HG03460 (cell line): Measurements from ENCODE around the gene CSRNP2.
A peak's percentile ranks its signal among the peaks of the same experiment; 100 is the strongest.
"Not testable (repeated sequence)": the region's sequence is repeated elsewhere in the genome, so short reads cannot be mapped to it uniquely, and the experiment has no call there.

Source experiments
- ATAC-seq: cut with Tn5 transposase; IDR thresholded peaks from one replicate; pipeline ENCODE4 v1.9.1; 2021; ENCODE audit not compliant: unreplicated experiment

CSRNP2 gene

GRCh38 chr12:51078346-51078745 lies 5.0 kb downstream of the CSRNP2 start:
- not testable (repeated sequence) for ATAC-seq

- no peak for ATAC-seq
Measured at GRCh38 chr12:51077930-51078329, 5.5 kb downstream of the CSRNP2 start.

GRCh38 chr12:51076236-51076930 lies 7.0 kb downstream of the CSRNP2 start:
- no peak for ATAC-seq

GRCh38 chr12:51075390-51075789 lies 8.0 kb downstream of the CSRNP2 start:
- ATAC-seq = no peak

GRCh38 chr12:51071663-51072062 lies 11.7 kb downstream of the CSRNP2 start:
- ATAC-seq = no peak

- no peak for ATAC-seq
Measured at GRCh38 chr12:51070004-51070403, 13.4 kb downstream of the CSRNP2 start.

GRCh38 chr12:51067771-51068170 lies 15.6 kb downstream of the CSRNP2 start:
- ATAC-seq = no peak

- ATAC-seq = no peak
Measured at GRCh38 chr12:51067229-51067628, 16.2 kb downstream of the CSRNP2 start.

- ATAC-seq = no peak
Measured at GRCh38 chr12:51065530-51065929, 17.9 kb downstream of the CSRNP2 start.

- ATAC-seq = no peak
Measured at GRCh38 chr12:51062631-51063397, 20.6 kb downstream of the CSRNP2 start.

GRCh38 chr12:51059086-51059485 lies 24.3 kb downstream of the CSRNP2 start:
- ATAC-seq = no peak

GRCh38 chr12:51056242-51056641 lies 27.2 kb downstream of the CSRNP2 start:
- ATAC-seq = no peak

GRCh38 chr12:51055060-51055459 lies 28.3 kb downstream of the CSRNP2 start:
- ATAC-seq = no peak

GRCh38 chr12:51051787-51052186 lies 31.6 kb downstream of the CSRNP2 start:
- no peak for ATAC-seq

GRCh38 chr12:51049525-51049924 lies 33.9 kb downstream of the CSRNP2 start:
- ATAC-seq = no peak

GRCh38 chr12:51048661-51049251 lies 34.6 kb downstream of the CSRNP2 start:
- no peak for ATAC-seq

GRCh38 chr12:51047655-51048540 lies 35.5 kb downstream of the CSRNP2 start, which contains the start of gene LETMD1:
TSS of gene LETMD1 (plus strand) at chr12:51048327. CDS start at chr12:51048357, 30 bp downstream.
- peak; percentile 97 for ATAC-seq

GRCh38 chr12:51036279-51036678 lies 47.1 kb downstream of the CSRNP2 start:
- ATAC-seq = no peak

- ATAC-seq = no peak
Measured at GRCh38 chr12:51033457-51034089, 49.8 kb downstream of the CSRNP2 start.

- no peak for ATAC-seq
Measured at GRCh38 chr12:51033048-51033447, 50.3 kb downstream of the CSRNP2 start.

- no peak for ATAC-seq
Measured at GRCh38 chr12:51028813-51029150, 54.6 kb downstream of the CSRNP2 start.
